NT2/D1 (cell line): Measurements from ENCODE around the gene PTGIS.
"Not testable (repeated sequence)": the region's sequence is repeated elsewhere in the genome, so short reads cannot be mapped to it uniquely, and the experiment has no call there.

Source experiments
- DNase-seq: peaks from one replicate; pipeline ENCODE4 v3.0.0-alpha.2; 2011; ENCODE audit warnings: low read depth, low spot score
- H3K27me3 ChIP-seq: 2 replicates; pipeline ENCODE4 v1.6.0; 2011; ENCODE audit warnings: mild to moderate bottlenecking; ENCODE audit not compliant: insufficient read length, insufficient read depth
- H3K36me3 ChIP-seq: 2 replicates; pipeline ENCODE4 v1.6.1; 2011; ENCODE audit warnings: mild to moderate bottlenecking, low read length, mixed read lengths; ENCODE audit not compliant: insufficient read depth, insufficient read length
- H3K4me1 ChIP-seq: 2 replicates; pipeline ENCODE4 v1.5.1; 2011; ENCODE audit not compliant: insufficient read depth, insufficient read length
- H3K4me3 ChIP-seq: 2 replicates; pipeline ENCODE4 v1.5.1; 2011; ENCODE audit warnings: low read depth; ENCODE audit not compliant: insufficient read length
- H3K9ac ChIP-seq: 2 replicates; pipeline ENCODE4 v1.6.0; 2011; ENCODE audit warnings: low read depth; ENCODE audit not compliant: insufficient read length
- H3K9me3 ChIP-seq: 2 replicates; pipeline ENCODE4 v1.5.1; 2011; ENCODE audit warnings: mild to moderate bottlenecking, low read length; ENCODE audit not compliant: insufficient read depth
- SUZ12 ChIP-seq: IDR thresholded peaks from 2 replicates; pipeline ENCODE4 v1.6.1; 2011; ENCODE audit not compliant: insufficient read length, insufficient read depth; ENCODE audit errors: extremely low read depth
- YY1 ChIP-seq: IDR thresholded peaks from 2 replicates; pipeline ENCODE4 v1.6.1; 2011; ENCODE audit not compliant: insufficient read length, insufficient read depth
- ZNF274 ChIP-seq: IDR thresholded peaks from 2 replicates; pipeline ENCODE4 v1.6.1; 2011; ENCODE audit warnings: mild to moderate bottlenecking, low read depth, low read length

Gene PTGIS

DNA sequence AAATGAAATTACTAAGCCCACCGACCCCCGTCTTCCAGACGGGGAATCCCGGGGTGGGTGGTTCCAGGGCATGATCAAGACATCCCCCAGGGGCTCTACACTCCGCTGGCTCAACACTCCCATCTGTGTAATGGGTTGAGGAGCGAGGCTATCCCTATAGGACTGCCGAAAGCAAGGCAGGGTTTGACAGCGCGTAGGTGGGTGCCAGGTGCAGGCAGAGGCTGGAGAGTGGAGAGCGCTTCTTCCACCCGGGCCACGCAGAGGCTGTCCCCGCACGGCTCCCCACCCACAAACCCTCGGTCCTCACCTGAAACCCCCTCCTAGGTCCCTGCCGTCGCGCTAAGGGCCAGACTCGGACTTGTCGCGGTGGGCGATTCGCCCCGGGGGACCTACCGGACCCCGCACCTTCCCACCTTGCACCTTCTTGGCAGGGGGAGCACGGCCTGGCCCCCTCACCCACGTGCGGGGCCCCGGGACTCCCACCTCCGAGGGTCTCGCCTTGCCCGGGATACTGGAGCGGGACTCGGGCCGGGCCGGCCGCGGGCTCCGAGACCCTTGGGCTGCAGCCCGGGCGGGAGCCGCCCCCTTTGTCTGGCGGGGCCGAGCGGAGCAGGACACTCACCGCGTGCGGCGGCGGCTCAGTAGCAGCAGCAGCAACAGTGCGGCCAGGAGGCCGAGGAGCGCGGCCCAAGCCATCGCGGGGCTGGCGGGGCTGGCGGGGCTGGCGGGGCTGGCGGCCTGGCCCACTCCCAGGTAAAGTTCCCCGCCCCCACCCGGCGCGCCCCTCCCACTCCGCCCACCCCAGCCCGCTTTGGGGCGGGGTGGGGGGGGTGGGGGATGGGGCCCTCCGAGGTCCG is at the start of gene PTGIS:
Gene PTGIS (minus strand): TSS at position 717 of the 857 bp plus-strand sequence. CDS start 21 bp downstream, at position 696.
- Histone ChIP-seq H3K4me3 (peak within 1 kb of the TSS; percentile 81), H3K4me1 (peaks cover 18% of the 10 kb centered on the region)
- DNase-seq, result peak; percentile 44

DNA sequence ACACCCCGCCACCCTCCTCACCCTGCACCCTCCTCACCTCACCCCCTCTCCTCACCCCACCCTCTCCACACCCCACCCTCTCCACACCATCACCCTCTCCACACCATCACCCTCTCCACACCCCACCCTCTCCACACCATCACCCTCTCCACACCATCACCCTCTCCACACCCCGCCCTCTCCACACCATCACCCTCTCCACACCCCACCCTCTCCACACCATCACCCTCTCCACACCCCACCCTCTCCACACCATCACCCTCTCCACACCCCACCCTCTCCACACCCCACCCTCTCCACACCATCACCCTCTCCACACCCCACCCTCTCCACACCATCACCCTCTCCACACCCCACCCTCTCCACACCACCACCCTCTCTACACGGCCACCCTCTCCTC is 49.5 kb upstream of the PTGIS start:
- H3K9me3 ChIP-seq, H3K36me3 ChIP-seq, H3K9ac ChIP-seq, DNase-seq, H3K4me1 ChIP-seq, H3K4me3 ChIP-seq, H3K27me3 ChIP-seq: not testable (repeated sequence)

More for the DNA sequence above, at the start of gene PTGIS:
- peak within 1 kb of the TSS; percentile 84 for H3K9ac ChIP-seq
- H3K36me3 ChIP-seq, result peaks cover 5% of the 10 kb centered on the region
- no peaks in the 10 kb centered on the region for H3K27me3 ChIP-seq
- no peaks in the 10 kb centered on the region for H3K9me3 ChIP-seq
- TF ChIP-seq SUZ12 (no peak), ZNF274 (no peak), YY1 (no peak)

GRCh38 chr20:49616154-49617007 is 48.4 kb upstream of the PTGIS start:
- no peak for DNase-seq
- H3K27me3 ChIP-seq, result no peaks in the 10 kb centered on the region
- TF ChIP-seq YY1 (no peak), SUZ12 (no peak), ZNF274 (no peak)
- H3K9me3 ChIP-seq, result no peaks in the 10 kb centered on the region
- peaks cover 3% of the 10 kb centered on the region for H3K4me1 ChIP-seq
- no peaks in the 10 kb centered on the region for H3K36me3 ChIP-seq
- no peak overlapping the region for H3K9ac ChIP-seq
- no peak overlapping the region for H3K4me3 ChIP-seq

GRCh38 chr20:49615401-49616153 is 47.6 kb upstream of the PTGIS start:
- Histone ChIP-seq H3K36me3 (no peaks in the 10 kb centered on the region), H3K4me3 (no peak overlapping the region), H3K9me3 (no peaks in the 10 kb centered on the region), H3K4me1 (peaks cover 6% of the 10 kb centered on the region), H3K9ac (no peak overlapping the region), H3K27me3 (no peaks in the 10 kb centered on the region)
- DNase-seq, result no peak
- TF ChIP-seq SUZ12 (no peak), ZNF274 (no peak), YY1 (no peak)

DNA sequence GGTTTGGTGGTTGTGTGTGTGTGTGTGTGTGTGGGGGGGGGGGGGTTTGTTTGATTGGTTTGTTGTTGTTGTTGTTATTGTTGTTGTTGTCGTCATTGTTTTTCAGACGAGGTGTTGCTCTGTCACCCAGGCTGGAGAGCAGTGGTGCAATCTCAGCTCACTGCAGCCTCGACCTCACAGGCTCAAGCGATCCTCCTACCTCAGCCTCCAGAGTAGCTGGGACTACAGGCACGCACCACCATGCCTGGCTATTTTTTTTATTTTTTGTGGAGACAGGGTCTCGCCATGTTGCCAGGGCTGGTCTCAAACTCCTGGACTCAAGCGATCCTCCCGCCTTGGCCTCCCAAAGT is 47.1 kb upstream of the PTGIS start:
- not testable (repeated sequence) for H3K27me3 ChIP-seq, H3K4me1 ChIP-seq, H3K9me3 ChIP-seq, H3K4me3 ChIP-seq, H3K36me3 ChIP-seq, H3K9ac ChIP-seq, DNase-seq

- TF ChIP-seq SUZ12, result no peak
- no peak for TF ChIP-seq YY1
- TF ChIP-seq ZNF274, result no peak
- H3K4me1 ChIP-seq, result peaks cover 7% of the 10 kb centered on the region
- no peak overlapping the region for H3K9ac ChIP-seq
- no peak for DNase-seq
- no peaks in the 10 kb centered on the region for H3K27me3 ChIP-seq
- H3K9me3 ChIP-seq, result no peaks in the 10 kb centered on the region
- H3K4me3 ChIP-seq, result no peak overlapping the region
- H3K36me3 ChIP-seq, result no peaks in the 10 kb centered on the region
These were observed 46.6 kb upstream of the PTGIS start for GRCh38 chr20:49614338-49615050.

- Histone ChIP-seq H3K36me3 (no peaks in the 10 kb centered on the region), H3K9me3 (no peaks in the 10 kb centered on the region), H3K4me3 (no peak overlapping the region), H3K4me1 (peaks cover 7% of the 10 kb centered on the region), H3K27me3 (peaks cover 9% of the 10 kb centered on the region), H3K9ac (no peak overlapping the region)
- no peak for DNase-seq
- TF ChIP-seq YY1 (no peak), ZNF274 (no peak), SUZ12 (no peak)
These were observed 44.3 kb upstream of the PTGIS start for GRCh38 chr20:49612127-49612738.

DNA sequence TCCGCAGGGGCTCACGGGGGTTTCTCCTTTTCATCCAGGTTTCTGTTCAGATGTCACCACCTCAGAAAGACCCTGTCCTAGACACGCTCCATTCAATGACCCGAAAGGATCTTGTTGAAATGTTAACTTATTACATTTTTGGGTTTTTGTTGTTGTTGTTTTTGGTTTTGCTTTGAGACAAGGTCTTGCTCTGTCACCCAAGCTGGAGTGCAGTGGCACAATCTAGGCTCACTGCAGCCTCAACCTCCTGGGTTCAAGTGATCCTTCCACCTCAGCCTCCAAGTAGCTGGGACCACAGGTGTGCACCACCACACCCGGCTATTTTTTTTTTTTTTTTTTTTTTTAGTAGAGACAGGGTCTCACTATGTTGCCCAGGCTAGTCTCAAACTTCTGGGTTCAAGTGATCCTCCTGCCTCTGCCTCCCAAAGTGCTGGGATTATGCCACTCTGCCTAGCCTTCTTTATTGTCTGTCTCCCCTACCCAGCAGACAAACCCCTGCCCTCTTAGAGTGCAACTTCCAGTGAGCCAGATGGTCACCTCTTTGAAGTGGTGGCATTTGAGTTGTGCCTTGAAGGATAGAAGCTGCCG is 43.7 kb upstream of the PTGIS start:
- H3K36me3 ChIP-seq, DNase-seq, H3K4me1 ChIP-seq, H3K27me3 ChIP-seq, H3K9me3 ChIP-seq, H3K4me3 ChIP-seq, H3K9ac ChIP-seq: not testable (repeated sequence)
